Measurements from ENCODE around the gene ALG9. TPM values are rescaled to one million over a fixed set of nuclear protein-coding genes. Genes with fewer than 3 reads are reported as not detected.

Gene ALG9
- total and polyA plus RNA-seq, 10 of the 15 experiments (the other 5 are each of a cell fraction or from before 2014, with no cell fraction given) = 10.8 to 41.6 (median 25.5) TPM

DNA sequence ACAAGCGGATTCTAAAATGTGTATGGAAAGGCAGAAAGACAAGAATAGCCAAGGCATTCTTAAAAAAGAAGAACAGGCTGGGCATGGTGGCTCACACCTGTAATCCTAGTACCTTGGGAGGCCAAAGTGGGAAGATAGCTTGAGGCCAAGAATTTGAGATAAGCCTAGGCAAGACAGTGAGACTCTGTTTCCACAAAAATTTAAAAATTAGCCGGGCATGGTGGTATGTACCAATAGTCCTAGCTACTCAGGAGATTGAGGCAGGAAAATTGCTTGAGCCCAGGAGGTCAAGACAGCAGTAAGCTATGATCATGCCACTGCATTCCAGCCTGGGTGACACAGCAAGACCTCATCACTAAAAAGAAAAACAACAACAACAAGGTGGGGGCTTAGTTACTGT is 59.2 kb downstream of the ALG9 start:
- no peaks in the 10 kb centered on the region for H3K79me2 ChIP-seq (ENCODE audit: control insufficient read depth, insufficient read depth, low read length)
- WGBS (ENCODE audit: insufficient coverage, insufficient replicate concordance, low lambda C conversion rate, missing lambda C conversion rate) = 98% methylated on average over 2 of the region's 2 CpGs
- ChIA-PET CTCF (interaction anchor here (1.4 to 1.6 kb wide), 2 partner anchors 11 to 29 kb away, joined by 3 to 5 read pairs; no protein-coding TSS in a partner anchor), RAD21 (ENCODE audit: unreplicated experiment) (no interaction called here), POLR2A (no interaction called here), SMC1A (ENCODE audit: uncharacterized antibody, unreplicated experiment) (interaction anchor here (1.6 kb wide), 1 partner anchor 11 kb away, joined by 5 read pairs; no protein-coding TSS in a partner anchor)
- no peak overlapping the region for H3K4me2 ChIP-seq (ENCODE audit: control insufficient read depth, insufficient read depth)
- intact Hi-C loops (cut with micrococcal nuclease; ENCODE audit: unreplicated experiment) (no loop called here), in situ Hi-C loops (cut with MboI) (no loop called here)
- DNase-seq (ENCODE audit: low read depth, low spot score) (no peak), ATAC-seq (no peak), FAIRE-seq (no peak)
- peaks cover 4 to 11% of the 10 kb centered on the region in 2 experiments; a peak in 2 of 4 replicates for H3K36me3 ChIP-seq (ENCODE audit: control insufficient read depth in 2 of 2, insufficient read depth in 2 of 2, low read length in 1 of 2)
- no peaks in the 10 kb centered on the region for H3K4me1 ChIP-seq (ENCODE audit: control insufficient read depth, insufficient read depth, low read length)
- H3K27me3 ChIP-seq (replicated peaks in 1 of 2; ENCODE audit: control insufficient read depth in 2 of 2, insufficient read depth in 2 of 2, low read length in 1 of 2) = no peaks in the 10 kb centered on the region
- H2AFZ ChIP-seq (ENCODE audit: control insufficient read depth, low read depth, low read length) = no peak overlapping the region
- no TSS peak for BruUV-seq (replicated peaks)
- no peaks in the 10 kb centered on the region for H4K20me1 ChIP-seq (ENCODE audit: control insufficient read depth, insufficient read depth)
- no peaks in the 10 kb centered on the region for H3K9me3 ChIP-seq (replicated peaks; ENCODE audit: control insufficient read depth, insufficient read depth, low read length)
- no peak overlapping the region for H3K9ac ChIP-seq (ENCODE audit: control insufficient read depth, insufficient read depth, low read length)
- H3K27ac ChIP-seq (ENCODE audit: control insufficient read depth, insufficient read depth) = no peak overlapping the region
- H3K4me3 ChIP-seq = no peak overlapping the region
- TF ChIP-seq, protein P1, sequence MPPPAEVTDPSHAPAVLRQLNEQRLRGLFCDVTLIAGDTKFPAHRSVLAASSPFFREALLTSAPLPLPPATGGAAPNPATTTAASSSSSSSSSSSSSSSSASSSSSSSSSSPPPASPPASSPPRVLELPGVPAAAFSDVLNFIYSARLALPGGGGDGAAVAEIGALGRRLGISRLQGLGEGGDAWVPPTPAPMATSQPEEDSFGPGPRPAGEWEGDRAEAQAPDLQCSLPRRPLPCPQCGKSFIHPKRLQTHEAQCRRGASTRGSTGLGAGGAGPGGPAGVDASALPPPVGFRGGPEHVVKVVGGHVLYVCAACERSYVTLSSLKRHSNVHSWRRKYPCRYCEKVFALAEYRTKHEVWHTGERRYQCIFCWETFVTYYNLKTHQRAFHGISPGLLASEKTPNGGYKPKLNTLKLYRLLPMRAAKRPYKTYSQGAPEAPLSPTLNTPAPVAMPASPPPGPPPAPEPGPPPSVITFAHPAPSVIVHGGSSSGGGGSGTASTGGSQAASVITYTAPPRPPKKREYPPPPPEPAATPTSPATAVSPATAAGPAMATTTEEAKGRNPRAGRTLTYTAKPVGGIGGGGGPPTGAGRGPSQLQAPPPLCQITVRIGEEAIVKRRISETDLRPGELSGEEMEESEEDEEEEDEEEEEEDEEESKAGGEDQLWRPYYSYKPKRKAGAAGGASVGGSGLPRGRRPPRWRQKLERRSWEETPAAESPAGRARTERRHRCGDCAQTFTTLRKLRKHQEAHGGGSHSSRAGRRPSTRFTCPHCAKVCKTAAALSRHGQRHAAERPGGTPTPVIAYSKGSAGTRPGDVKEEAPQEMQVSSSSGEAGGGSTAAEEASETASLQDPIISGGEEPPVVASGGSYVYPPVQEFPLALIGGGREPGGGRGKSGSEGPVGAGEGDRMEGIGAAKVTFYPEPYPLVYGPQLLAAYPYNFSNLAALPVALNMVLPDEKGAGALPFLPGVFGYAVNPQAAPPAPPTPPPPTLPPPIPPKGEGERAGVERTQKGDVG (CRISPR knock-in tag; IDR thresholded peaks at IDR 0.05) = no peak
- TF ChIP-seq STAT3 (IDR thresholded peaks at IDR 0.05; ENCODE audit: low read depth, low read length) (no peak), BHLHE40 (IDR thresholded peaks at IDR 0.05; ENCODE audit: borderline replicate concordance in 1 of 2, low read depth in 2 of 2, low read length in 1 of 2) (no peak), SPI1 (IDR thresholded peaks at IDR 0.05; ENCODE audit: borderline replicate concordance, insufficient read depth, low read depth, low read length) (no peak), NR2F1 (conservative IDR thresholded peaks at IDR 0.05) (no peak), HDAC2 (IDR thresholded peaks at IDR 0.05) (no peak), ZNF274 (IDR thresholded peaks at IDR 0.05; ENCODE audit: insufficient read depth, insufficient read length) (no peak), ATF7 (IDR thresholded peaks at IDR 0.05; ENCODE audit: low read depth) (no peak), ZSCAN29 (IDR thresholded peaks at IDR 0.05) (no peak), SREBF2 (IDR thresholded peaks at IDR 0.05; ENCODE audit: low read length) (no peak), POLR2A (IDR thresholded peaks at IDR 0.05; ENCODE audit: low read depth, low read length) (no peak), SIN3A (IDR thresholded peaks at IDR 0.05; ENCODE audit: low read depth, low read length) (no peak)
- TF ChIP-seq, protein P2, sequence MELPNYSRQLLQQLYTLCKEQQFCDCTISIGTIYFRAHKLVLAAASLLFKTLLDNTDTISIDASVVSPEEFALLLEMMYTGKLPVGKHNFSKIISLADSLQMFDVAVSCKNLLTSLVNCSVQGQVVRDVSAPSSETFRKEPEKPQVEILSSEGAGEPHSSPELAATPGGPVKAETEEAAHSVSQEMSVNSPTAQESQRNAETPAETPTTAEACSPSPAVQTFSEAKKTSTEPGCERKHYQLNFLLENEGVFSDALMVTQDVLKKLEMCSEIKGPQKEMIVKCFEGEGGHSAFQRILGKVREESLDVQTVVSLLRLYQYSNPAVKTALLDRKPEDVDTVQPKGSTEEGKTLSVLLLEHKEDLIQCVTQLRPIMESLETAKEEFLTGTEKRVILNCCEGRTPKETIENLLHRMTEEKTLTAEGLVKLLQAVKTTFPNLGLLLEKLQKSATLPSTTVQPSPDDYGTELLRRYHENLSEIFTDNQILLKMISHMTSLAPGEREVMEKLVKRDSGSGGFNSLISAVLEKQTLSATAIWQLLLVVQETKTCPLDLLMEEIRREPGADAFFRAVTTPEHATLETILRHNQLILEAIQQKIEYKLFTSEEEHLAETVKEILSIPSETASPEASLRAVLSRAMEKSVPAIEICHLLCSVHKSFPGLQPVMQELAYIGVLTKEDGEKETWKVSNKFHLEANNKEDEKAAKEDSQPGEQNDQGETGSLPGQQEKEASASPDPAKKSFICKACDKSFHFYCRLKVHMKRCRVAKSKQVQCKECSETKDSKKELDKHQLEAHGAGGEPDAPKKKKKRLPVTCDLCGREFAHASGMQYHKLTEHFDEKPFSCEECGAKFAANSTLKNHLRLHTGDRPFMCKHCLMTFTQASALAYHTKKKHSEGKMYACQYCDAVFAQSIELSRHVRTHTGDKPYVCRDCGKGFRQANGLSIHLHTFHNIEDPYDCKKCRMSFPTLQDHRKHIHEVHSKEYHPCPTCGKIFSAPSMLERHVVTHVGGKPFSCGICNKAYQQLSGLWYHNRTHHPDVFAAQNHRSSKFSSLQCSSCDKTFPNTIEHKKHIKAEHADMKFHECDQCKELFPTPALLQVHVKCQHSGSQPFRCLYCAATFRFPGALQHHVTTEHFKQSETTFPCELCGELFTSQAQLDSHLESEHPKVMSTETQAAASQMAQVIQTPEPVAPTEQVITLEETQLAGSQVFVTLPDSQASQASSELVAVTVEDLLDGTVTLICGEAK (IDR thresholded peaks at IDR 0.05; ENCODE audit: borderline replicate concordance) = no peak
- TF ChIP-seq, protein P3, sequence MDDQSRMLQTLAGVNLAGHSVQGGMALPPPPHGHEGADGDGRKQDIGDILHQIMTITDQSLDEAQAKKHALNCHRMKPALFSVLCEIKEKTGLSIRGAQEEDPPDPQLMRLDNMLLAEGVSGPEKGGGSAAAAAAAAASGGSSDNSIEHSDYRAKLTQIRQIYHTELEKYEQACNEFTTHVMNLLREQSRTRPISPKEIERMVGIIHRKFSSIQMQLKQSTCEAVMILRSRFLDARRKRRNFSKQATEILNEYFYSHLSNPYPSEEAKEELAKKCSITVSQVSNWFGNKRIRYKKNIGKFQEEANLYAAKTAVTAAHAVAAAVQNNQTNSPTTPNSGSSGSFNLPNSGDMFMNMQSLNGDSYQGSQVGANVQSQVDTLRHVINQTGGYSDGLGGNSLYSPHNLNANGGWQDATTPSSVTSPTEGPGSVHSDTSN (IDR thresholded peaks at IDR 0.05; ENCODE audit: insufficient replicate concordance, low read depth, low read length) = no peak
- TF ChIP-seq, protein P4, sequence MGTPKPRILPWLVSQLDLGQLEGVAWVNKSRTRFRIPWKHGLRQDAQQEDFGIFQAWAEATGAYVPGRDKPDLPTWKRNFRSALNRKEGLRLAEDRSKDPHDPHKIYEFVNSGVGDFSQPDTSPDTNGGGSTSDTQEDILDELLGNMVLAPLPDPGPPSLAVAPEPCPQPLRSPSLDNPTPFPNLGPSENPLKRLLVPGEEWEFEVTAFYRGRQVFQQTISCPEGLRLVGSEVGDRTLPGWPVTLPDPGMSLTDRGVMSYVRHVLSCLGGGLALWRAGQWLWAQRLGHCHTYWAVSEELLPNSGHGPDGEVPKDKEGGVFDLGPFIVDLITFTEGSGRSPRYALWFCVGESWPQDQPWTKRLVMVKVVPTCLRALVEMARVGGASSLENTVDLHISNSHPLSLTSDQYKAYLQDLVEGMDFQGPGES (IDR thresholded peaks at IDR 0.05) = no peak

All from GM12878 (cell line).